Tibial nerve (tissue), 3 donors: ENCODE results near the gene FILIP1.

ENCODE experiments used
- CTCF ChIP-seq, 5 experiments: fragments of 200-600 bp in 3 of 5; fragments of 450-650 bp in 2 of 5; sonication (generic) in 3 of 5; IDR thresholded peaks; one replicate each; pipeline ENCODE4 v1.5.1; 2016 to 2019; ENCODE audit warnings: antibody characterized with exemption in 5 of 5, mild to moderate bottlenecking in 3 of 5, moderate library complexity in 2 of 5
- POLR2A ChIP-seq, 2 donors: fragments of 450-650 bp; IDR thresholded peaks; one replicate each; pipeline ENCODE4 v1.6.1; 2017; ENCODE audit warnings: antibody characterized with exemption in 2 of 2, mild to moderate bottlenecking in 2 of 2, moderate library complexity in 2 of 2

GRCh38 chr6:75244063-75244584, 249.5 kb downstream of the FILIP1 start:
- TF ChIP-seq POLR2A (IDR thresholded peaks at IDR 0.05) = no peak
- TF ChIP-seq CTCF (IDR thresholded peaks at IDR 0.05) = no peak
